GM12874 (cell line): Measurements from ENCODE around the gene LCOR.

ENCODE experiments used
- CTCF ChIP-seq: IDR thresholded peaks from 2 replicates; pipeline ENCODE4 v1.5.1; 2011; ENCODE audit warnings: low read depth, mild to moderate bottlenecking, control low read depth, low read length, moderate library complexity; ENCODE audit not compliant: insufficient read depth

Gene LCOR

GRCh38 chr10:96831867-96832720 lies at the start of gene LCOR:
TSS of gene LCOR (plus strand) at chr10:96832298. CDS start at chr10:96949058, 116,760 bp downstream.
- TF ChIP-seq CTCF: no peak

- no peak for TF ChIP-seq CTCF
Observed at GRCh38 chr10:96784253-96784652, 47.8 kb upstream of the LCOR start.

GRCh38 chr10:96789571-96790108 lies 42.5 kb upstream of the LCOR start:
- TF ChIP-seq CTCF: 0 out of 2 replicates have a peak, but pooled peaks have one; percentile 7

- TF ChIP-seq CTCF: no peak
Observed at GRCh38 chr10:96791902-96792301, 40.2 kb upstream of the LCOR start.

GRCh38 chr10:96794836-96795733 lies 37.0 kb upstream of the LCOR start:
- TF ChIP-seq CTCF: no peak

GRCh38 chr10:96797485-96797884 lies 34.6 kb upstream of the LCOR start:
- no peak for TF ChIP-seq CTCF

- no peak for TF ChIP-seq CTCF
Observed at GRCh38 chr10:96803288-96803664, 28.8 kb upstream of the LCOR start.
